ENCODE measurements around the gene MIER2.

Gene MIER2

DNA sequence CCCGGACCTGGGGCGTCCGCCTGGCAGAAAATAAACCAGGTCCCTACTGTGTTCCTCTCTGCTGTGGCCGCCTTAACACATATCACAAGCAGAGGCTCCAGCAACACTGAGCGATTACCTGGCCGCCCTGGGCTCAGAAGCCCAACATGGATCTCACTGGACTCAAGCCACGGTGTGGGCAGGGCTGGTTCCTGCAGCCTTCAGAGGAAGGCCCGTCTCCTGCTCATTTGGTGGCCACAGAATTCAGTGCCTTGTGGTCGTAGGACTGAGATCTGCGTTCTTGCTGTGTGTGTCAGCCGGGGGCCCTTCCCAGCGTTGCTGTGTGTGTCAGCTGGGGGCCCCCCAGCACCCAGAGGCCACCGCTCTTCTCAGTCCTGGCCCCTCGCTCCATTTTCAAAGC, 34.1 kb upstream of the MIER2 start:
- no peak for DNase-seq (ENCODE audit: low read depth)

DNA sequence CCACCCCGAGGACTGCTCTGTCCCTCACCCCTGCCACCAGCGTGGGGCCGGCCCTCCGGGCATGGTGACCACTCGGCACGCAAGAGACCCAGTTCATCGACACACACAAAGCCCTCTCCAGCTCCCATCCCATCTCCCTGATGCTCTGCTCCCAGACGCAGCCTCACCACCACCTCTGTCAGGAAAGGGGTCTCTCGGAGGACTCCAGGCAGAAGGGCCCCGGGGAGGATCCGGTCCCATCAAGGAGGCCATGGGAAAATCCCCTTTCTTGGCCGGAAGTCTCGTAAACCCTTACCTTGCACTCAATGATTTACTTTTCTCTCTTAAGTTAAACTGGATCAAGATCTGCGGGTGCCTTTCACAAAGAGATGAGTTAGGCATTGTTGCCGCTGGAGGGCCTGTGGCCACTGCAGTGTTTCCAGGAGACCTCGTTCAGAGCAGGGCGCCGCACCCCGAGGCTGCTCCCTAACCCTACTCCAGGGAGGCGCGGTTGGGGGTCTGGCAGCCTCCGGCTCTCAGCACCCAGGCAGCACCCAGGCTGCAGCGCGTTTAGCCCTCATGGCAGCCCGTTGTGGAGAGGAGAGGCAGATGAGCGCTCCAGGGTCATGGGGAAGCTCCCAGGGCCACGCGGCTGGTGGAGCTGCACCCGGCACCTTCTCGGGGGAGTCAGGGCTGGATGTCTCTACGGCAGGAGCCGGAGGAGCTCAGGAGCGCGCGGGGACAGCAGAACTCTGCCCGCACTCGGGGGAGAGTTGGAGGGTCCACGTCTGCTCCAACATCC, 33.4 kb upstream of the MIER2 start:
- DNase-seq (ENCODE audit: low read depth), result no peak

DNA sequence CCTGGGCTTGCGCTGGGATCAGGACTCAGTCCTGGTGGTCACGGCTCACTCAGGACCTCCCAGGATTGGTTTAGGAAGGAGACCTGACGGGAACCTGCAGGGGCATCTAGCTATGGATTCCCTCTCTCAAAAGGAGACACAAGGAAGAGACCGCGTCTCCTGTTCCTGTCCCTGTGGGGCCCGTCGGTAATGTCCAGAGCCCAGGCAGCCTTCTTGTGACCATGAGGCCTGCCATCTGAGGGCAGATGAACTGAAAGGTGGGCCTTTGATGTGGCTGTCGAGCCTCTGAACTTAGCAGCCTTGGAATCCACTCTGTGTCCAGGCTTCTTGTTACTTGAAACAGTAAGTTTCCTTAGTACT, 31.5 kb upstream of the MIER2 start:
- no peak for DNase-seq (ENCODE audit: low read depth)

DNA sequence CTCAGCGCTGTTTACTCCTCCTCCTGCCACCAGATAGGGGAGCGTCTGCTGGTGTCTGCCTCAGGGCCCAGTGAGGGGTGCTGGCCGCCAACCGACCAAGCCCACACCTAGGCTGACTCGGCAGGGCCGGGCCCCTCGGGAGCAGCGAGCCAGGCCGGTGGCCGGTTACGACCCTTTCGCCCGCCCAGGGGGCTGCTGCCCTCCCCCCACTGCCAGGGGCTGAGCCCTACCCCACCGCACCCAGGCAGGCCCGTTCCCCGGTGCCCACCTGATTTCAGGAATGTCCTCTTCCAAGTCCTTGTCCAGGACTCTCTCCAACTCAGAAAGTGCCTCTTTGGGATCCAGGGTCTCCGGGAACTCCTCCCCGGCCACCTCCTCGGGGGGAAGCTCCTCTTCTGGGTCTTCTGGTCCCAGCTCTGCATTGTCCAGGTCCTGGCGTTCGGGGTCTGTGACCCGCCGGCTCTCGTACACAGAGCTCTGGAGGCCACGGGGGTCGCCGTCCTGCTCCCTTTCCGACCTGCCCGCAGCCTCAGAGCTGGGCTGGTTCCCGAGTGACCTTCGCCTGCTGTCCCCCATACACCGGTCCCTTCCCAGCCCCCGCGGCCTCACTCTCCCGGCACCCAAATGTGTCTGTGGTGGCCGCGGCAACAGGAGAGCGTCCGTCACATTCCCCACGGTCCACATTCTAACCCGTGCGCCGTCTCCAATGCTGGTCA, 31.0 kb upstream of the MIER2 start:
- DNase-seq (ENCODE audit: low read depth), result no peak

DNA sequence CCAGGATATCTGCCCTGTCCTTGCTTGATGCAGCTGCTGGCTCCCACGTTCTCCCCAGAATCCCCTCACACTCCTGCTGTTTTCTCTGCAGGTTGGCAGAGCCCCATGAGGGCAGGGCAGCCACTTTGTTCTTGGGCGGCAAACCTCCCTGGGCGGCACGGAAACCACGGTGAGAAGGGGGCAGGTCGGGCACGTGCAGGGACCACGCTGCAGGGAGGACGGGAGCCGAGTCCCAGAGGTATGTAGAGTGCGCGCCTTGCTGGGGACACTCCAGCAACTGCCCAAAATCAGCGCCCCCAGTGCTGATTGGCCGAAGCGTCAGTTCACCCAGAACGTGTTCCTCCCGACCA, 30.3 kb upstream of the MIER2 start:
- DNase-seq (ENCODE audit: low read depth), result no peak

DNA sequence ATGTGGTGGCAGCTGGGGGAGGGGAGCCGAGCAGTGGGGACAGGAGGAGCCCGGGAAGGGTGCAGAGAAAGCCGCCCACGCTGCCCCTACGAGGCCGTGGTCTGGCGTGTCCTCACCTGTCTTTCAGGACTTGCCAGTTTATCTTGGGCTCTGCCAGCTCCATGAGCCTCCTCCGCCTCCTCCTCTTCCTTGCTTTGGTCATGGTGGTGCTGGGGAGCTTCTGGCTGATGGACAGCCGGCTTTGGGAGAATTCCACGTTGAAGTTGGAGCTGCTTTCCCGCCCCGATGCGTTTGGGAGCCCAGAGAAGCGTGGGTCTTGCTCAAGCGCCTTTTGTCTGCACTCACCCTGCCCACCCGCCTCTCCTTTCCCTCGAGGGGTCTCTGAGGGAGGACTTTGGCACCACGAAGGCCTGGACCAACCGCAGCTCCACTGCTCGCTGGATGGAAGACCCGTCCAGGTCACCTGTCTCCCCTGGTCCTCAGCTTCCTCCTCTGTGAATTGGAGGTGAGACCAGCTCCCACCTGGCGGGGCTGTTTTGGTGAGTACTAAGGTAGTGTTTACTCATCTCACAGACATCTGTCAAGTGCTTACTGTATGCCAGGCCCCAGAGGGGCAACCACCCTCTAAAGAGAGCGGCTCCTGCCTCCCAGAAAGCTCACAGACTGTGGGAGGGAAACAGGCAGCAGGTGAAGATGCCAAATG, 29.7 kb upstream of the MIER2 start:
- DNase-seq (ENCODE audit: low read depth), result no peak

DNA sequence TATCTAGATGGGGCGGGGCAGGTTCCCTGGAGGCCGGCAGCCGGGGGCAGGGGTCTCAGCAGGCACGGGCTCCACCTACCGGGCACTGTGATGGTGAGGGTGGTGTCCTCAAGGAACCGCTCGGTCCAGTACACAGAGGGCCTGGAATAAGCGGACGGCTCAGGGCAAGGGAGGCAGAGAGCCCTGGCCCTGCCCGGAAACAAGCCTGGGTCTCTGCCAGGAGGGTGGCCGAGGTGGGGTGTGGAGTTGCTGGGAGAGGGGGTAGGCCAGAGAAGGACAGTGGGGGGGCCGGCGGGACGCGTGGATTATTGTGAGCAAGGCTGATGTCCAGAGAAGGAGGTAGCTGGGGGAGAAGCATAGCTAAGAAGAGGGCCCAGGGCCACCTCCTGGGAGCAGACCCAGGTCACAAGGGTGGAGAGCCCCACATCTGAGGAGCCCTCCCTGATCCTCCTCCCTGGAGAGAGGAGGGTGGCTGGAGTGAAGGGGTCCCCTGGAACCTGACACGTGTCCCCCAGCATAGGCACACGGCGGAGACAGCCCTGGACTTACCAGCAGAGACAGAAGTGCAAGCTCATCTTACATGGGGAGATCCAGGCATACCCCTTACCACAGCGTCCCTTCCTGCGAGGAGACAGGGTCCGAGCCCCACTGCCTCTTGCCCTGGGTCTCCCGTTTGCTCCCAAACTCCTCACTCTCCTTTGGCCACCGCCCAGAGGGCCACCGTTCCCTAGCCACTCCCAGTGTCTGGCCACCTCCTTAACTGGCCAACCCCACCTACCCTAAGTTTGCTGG, 29.0 kb upstream of the MIER2 start:
- no peak for DNase-seq (ENCODE audit: low read depth)

DNA sequence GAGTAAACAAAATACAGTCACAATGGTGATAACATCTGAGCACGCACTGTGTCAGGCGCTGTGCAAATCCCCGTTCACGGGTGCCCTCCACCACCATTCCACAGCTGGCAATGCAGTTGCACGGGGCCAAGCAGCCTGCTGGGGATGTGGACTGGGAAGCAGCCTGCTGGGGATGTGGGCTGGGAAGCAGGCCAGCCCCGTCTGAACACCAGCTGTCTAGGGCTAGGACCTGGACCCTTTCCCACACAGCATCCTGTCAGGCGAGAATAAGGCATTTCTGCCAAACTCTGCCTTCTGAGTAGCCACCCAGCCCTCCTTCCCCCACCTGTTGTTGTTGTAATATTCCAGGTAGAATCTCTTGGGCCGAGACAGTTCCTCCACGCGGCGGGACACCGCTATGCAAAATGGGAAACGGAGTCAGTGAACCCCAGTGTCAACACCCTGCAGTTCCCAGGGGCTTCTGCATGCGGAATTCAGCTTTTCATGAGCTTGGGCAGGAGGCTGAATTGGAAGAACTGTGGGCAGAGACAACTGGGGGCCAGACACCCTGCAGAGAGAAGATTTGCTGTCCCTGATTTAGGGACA, 27.8 kb upstream of the MIER2 start:
- no peak for DNase-seq (ENCODE audit: low read depth)

DNA sequence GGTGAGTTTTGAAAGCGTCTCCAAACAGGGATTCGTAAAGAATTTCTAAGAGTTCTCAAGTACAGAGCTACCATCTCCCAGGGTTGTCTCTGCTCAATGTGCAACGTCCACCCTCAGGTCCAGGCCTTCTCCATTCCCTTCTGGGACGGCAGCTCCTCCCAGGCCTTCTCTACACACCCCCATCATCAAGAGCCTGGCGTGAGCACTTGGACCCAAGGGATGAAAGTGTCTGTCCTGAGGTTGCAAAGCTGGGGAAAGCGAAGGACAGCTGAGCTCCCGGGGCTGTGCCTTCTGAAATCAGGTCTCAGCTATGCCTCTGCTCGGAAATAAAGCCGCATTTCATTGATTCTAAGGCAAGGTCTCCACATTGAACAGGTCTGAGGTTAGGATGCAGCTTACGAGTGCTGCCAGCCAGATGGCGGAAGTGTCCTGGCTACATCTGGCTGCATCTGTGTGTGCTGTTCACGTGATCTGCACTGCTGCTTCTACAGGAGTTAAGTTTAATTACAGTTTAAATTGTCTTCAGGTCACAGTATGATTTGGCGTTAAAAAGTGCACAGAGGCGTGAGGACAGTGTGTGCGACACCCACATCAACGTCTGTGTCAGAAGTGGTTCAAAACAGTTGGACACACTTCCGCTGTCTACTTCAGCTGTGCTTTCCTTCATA, 27.0 kb upstream of the MIER2 start:
- no peak for DNase-seq (ENCODE audit: low read depth)

DNA sequence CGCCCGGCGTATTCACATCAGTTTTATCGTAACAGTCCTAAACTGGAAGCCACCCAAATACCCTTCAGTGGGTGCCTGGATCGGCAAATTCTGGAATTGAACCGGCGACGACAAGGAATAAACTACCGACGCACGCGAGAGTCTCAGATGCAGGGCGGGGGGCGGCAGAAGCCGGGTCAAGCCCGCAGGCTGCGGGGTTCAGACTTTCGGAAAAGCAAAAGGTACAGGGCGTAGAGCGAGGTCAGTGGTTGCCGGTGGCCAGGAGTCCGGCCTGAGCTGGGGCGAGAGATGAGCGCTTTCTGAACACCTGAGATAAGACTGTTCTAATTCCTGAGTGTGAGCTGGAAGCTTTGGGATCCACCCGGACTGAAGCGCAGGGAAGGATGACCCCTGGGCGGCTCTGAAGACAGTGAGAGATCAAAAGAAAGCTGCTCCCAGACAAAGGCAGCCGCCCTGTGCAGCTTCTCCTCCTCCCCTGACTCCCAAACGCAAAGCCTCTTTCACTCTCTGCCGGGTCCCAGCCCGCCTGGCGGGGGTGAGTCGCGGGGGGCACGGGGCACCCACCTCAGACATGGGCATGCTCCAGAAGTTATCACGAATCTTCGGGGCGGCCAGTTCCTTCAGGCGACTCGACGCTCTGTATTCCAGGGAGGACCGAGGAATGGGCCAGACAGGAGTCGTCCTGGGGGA, 26.2 kb upstream of the MIER2 start:
- DNase-seq (ENCODE audit: low read depth), result no peak

DNA sequence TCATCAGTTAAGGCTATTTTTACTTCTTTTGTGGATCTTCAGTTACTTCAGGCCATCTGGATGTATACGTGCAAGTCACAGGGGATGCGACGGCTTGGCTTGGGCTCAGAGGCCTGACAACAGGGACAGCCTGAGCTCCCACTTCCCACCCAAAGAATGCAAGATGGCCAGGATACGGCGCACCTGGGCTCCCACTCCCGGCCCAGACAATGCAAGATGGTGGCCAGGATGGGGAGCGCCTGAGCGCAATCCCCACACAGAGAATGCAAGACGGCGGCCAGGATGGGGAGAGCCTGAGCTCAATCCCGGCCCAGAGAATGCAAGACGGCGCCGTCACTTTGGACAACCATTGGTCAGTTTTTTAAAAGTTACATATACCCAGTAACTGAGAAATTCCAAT, 25.3 kb upstream of the MIER2 start:
- no peak for DNase-seq (ENCODE audit: low read depth)

DNA sequence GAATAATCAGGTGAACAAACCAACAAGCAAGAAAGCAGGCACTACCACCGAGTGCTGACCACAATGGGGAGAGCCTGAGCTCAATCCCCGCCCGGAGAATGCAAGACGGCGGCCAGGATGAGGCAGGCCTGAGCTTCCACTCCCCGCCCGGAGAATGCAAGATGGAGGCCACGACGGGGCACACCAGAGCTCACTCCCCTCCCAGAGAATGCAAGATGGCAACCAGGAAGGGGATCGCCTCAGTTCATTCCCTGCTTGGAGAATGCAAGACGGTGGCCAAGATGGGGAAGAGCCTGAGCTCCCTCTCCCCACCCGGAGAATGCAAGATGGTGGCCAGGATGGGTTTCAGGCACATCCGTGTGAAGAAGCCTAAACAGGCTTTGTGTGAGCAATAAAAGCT, 24.7 kb upstream of the MIER2 start:
- no peak for DNase-seq (ENCODE audit: low read depth)

DNA sequence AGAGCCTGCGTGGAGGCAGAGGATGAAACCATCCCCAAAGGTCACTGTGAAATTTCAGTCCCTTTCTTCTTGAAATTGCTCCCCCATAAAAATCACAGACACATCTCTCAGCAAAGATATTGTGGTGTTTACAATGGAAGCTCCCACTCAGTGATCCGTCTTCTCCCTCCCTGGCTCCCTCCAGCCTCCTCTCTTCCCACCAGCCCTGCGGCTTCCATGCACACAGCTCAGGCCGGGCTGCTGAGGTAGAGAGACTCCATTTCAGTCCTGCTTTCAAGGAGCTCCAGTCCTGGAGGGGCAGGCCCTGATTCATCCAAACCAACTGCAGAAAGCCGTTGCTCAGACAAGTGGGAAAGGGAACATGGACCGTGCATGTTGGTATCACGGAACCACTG, 24.0 kb upstream of the MIER2 start:
- no peak for DNase-seq (ENCODE audit: low read depth)

DNA sequence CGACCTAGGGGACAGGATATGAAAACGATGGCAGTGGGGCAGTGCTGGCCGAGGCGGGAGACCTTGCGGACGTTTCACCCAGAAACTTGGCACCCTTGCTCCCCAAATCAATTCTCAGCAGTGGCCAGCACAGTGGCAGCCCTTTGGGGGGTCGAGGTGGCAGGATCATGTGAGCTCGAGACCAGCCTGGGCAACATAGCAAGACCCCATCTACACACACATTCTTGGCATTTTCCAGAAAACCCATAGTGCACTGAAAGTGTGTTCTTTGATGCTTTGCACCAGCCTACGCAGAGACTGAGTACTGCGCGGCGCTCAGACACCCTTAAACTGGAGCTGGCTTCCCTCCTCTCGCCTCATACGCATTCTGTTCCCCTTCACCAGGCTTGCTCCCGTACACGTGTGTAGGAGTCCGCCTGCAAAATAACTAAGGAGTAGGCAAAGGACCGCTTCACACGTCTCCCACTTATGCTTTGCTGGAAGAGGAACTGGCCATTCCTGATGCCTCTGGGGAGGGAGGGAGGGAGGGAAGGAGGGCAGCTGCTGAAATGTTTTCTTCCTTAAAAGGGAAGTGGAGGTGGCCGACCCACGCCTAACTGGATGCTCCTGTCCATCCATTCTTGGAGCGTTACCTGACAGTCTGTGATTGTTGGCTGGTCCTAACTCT, 23.5 kb upstream of the MIER2 start:
- no peak for DNase-seq (ENCODE audit: low read depth)

DNA sequence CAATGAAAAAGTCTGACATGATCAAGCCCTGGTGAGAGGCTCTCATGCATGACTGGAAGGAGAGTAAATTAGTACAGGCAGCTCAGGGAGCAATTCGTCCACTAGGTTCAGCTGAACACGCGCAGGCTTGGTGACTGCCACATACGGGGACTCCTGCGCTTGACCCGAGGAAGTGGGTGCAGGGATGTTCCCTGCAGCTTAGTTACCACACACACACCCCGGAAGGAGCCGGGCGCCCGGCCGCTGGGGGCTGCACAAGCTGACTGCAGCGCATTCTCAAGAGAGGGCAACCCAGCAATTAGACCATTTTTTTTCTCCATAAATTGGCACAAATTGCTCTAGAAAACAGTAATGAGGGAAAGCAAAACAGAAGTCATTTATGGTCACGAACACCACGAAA, 23.0 kb upstream of the MIER2 start:
- DNase-seq (ENCODE audit: low read depth), result no peak

DNA sequence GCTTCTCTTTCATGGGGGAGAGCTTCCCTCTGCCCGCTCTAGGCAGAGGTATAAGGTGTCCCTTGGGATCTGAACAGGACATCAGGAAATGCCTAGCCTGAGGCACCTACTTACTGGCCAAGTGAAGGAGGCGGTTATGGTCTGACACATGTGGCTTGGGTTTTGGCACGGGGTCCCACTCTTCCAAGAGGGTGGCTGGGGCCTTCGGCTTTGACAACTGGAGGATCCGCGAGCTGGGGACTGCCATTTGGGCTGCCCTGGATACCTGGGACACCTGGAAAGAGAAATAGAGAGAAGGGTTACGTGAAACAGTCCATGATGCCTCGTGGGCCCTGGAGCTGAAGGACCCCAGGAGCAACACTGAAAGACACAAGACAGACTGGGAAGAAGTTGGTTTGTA, 22.4 kb upstream of the MIER2 start:
- no peak for DNase-seq (ENCODE audit: low read depth)

DNA sequence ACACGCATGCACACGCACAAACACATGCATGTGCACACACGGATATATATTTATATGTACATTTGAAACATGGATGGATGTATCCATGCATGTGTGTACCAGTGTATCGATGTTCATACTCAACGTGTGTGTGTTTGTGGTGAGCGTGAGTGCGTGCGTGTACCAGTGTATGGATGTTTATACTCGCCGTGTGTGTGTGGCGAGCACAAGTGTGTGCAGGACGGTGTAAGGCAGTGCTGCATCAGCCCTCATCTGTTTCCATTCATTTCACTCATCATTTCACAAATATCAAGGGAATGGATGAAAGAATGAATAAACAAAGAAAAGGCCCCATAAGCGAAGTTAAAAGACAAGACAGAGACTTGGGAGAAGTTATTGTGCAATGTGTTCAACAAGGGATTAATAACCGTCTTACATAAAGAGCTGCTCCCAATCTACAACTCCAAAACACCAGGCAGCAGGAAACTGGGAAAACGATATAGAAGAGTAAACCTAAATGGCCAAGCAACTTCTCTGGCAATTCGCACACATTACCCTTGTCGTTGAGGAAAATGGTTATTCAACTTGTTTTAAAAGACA, 21.7 kb upstream of the MIER2 start:
- DNase-seq (ENCODE audit: low read depth), result no peak

DNA sequence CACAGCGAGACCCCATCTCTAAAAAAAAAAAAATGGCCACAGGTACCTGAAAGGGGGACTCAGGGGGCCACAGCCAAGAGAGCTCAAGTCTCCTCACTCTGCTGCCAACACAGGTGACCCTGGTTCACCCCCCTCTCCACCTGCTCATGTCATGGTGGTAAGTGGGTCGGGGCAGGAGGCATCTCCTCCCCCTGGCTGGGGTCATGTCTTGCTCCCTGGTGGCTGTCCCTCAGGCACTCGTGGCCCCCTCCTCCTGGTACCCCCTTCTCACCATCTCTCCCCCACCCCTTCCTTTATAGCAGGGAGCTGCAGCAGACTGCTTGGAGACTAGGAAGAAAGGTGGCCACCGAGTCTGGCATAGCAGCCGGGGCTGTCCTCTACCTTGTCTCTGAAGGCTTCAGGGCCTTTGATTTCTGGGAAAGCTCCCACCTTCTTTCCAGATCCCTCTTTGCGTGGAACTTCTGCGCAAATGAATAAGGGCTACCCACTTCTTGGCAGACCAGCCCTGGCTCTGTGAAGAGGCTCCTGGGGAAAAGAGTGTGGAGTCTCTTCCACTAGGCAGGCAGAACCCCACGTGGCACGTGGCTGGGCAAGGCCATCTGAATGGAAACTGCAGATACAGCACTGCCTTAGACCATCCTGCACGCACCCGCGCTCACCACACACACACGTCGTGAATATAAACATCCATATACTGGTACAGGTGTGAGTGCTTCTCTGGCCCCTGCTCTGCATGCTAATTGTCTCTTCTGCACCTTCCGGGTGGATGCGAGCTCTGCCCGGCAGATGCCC, 20.1 kb upstream of the MIER2 start:
- DNase-seq (ENCODE audit: low read depth), result no peak

DNA sequence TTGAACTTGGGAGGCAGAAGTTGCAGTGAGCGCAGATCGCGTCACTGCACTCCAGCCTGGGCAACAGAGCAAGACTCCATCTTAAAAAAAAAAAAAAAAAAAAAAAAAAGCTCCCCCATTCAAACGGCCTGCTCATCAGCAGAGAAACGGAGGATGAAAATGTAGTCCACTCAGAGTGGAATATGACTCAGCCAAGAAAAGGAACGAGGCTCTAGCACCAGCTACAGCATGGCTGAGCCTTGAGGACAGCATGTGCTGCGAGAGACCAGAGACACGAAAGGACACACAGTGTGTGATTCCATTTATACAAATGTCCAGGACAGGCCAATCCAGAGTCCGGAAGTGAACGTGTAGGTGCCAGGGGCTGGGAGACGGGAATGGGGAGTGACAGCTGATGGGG, 18.1 kb upstream of the MIER2 start:
- no peak for DNase-seq (ENCODE audit: low read depth)
